Ramos (cell line): ENCODE results near the gene PACSIN2.
"Not testable (repeated sequence)": the region's sequence is repeated elsewhere in the genome, so short reads cannot be mapped to it uniquely, and the experiment has no call there.

Experiments
- in situ Hi-C: fragments of 300-500 bp; cut with MboI; formaldehyde crosslinking; loops from one replicate; pipeline ENCODE4 v1.14.3; 2022; ENCODE audit warnings: low sequenced_read_pairs; ENCODE audit not compliant: unreplicated experiment

The PACSIN2 gene

GRCh38 chr22:42932197-42932519 is 82.8 kb downstream of the PACSIN2 start:
- in situ Hi-C loops: no loop called here

- in situ Hi-C loops: no loop called here
Observed at GRCh38 chr22:42931421-42932196, 83.3 kb downstream of the PACSIN2 start.

GRCh38 chr22:42930810-42931420 is 84.0 kb downstream of the PACSIN2 start:
- in situ Hi-C loops: no loop called here

- in situ Hi-C loops: no loop called here
Observed at GRCh38 chr22:42929838-42930155, 85.2 kb downstream of the PACSIN2 start.

GRCh38 chr22:42928969-42929837 is 85.7 kb downstream of the PACSIN2 start:
- in situ Hi-C loops: no loop called here

- in situ Hi-C loops: no loop called here
Observed at GRCh38 chr22:42927966-42928365, 87.0 kb downstream of the PACSIN2 start.

GRCh38 chr22:42926768-42927167 is 88.2 kb downstream of the PACSIN2 start:
- in situ Hi-C loops: no loop called here

GRCh38 chr22:42926104-42926503 is 88.8 kb downstream of the PACSIN2 start:
- in situ Hi-C loops: no loop called here

GRCh38 chr22:42925598-42925997 is 89.4 kb downstream of the PACSIN2 start:
- in situ Hi-C loops: no loop called here

GRCh38 chr22:42925031-42925430 is 89.9 kb downstream of the PACSIN2 start:
- in situ Hi-C loops: not testable (repeated sequence)

- in situ Hi-C loops: no loop called here
Observed at GRCh38 chr22:42924436-42924835, 90.5 kb downstream of the PACSIN2 start.

GRCh38 chr22:42922374-42923191 is 92.4 kb downstream of the PACSIN2 start:
- in situ Hi-C loops: no loop called here

- in situ Hi-C loops: no loop called here
Observed at GRCh38 chr22:42920101-42920820, 94.7 kb downstream of the PACSIN2 start.

GRCh38 chr22:42919199-42919598 is 95.8 kb downstream of the PACSIN2 start:
- in situ Hi-C loops: no loop called here

- in situ Hi-C loops: no loop called here
Observed at GRCh38 chr22:42918500-42918899, 96.4 kb downstream of the PACSIN2 start.

- in situ Hi-C loops: not testable (repeated sequence)
Observed at GRCh38 chr22:42917358-42917757, 97.6 kb downstream of the PACSIN2 start.

- in situ Hi-C loops: no loop called here
Observed at GRCh38 chr22:42915980-42916765, 98.8 kb downstream of the PACSIN2 start.

GRCh38 chr22:42914511-42915076 is 100.4 kb downstream of the PACSIN2 start:
- in situ Hi-C loops: no loop called here
